HCT116 (cell line): Measurements from ENCODE around the gene UBE2D1.

Experiments
- CEBPB ChIP-seq: IDR thresholded peaks from 2 replicates; pipeline ENCODE4 v1.6.1; 2012; ENCODE audit warnings: low read depth
- EZH2 ChIP-seq: fragments of 200-600 bp; sonication (generic); IDR thresholded peaks from 2 replicates; pipeline ENCODE4 v1.6.1; 2017; ENCODE audit warnings: antibody characterized with exemption, mixed run types
- POLR2AphosphoS5 ChIP-seq: IDR thresholded peaks from 2 replicates; pipeline ENCODE4 v1.6.1; 2011; ENCODE audit warnings: mild to moderate bottlenecking, low read depth, low read length, moderate library complexity
- SP1 ChIP-seq: IDR thresholded peaks from 2 replicates; pipeline ENCODE4 v1.6.1; 2012; ENCODE audit warnings: low read depth
- YY1 ChIP-seq: IDR thresholded peaks from 2 replicates; pipeline ENCODE4 v1.6.1; 2011; ENCODE audit warnings: low read length, low read depth, moderate library complexity, mild to moderate bottlenecking; ENCODE audit not compliant: insufficient replicate concordance; ENCODE audit errors: extremely low read depth
- TF ChIP-seq, protein P1 (sequence below): IDR thresholded peaks from 2 replicates; pipeline ENCODE4 v1.6.1; 2012
- TF ChIP-seq, protein P2 (sequence below), 3 experiments: fragments of 200-600 bp in 1 of 3; sonication (generic) in 1 of 3; IDR thresholded peaks in 2 of 3; conservative IDR thresholded peaks in 1 of 3; 2 replicates each; pipeline ENCODE4 v1.5.1; 2012 to 2017; ENCODE audit warnings: low read depth in 2 of 3, low read length in 2 of 3, antibody characterized with exemption in 1 of 3, borderline replicate concordance in 1 of 3, control low read depth in 1 of 3, mild to moderate bottlenecking in 1 of 3, mixed read lengths in 1 of 3, mixed run types in 1 of 3, moderate library complexity in 1 of 3; ENCODE audit not compliant: insufficient read depth in 1 of 3

DNA sequence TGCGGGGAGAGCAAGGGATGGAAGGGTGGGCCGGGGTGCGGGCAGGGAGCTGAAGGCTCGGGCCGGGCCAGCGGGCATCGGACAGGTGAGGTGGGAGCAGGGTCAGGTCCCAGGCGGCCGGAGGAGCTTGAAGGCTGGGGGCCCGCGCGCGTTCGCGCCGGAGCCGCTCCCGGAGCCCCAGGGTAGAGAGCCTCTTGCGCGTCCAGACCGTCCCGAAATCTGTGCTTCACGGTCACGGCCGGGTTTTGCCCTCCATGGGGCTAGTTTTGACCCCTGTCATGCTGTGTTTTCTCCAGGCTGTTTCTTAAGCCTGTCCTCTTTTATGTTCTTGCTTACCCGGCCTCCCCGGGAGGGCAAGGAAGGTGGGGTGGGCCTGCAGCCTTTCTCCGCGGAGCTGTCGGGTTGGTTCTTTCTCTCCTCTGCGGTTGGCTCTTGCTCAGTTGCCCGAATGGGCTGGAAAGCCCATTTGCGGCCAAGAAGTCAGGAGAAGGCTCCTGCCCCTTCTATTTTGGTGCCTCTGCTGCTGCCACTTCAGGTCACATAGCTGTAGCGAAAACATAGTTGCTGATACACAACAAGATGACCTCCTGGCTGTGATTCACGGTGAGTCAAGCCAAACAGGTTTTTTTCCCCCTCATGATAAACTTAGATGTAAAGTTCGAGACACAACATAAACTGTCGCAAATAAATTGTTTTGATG, 650 bp downstream of the UBE2D1 start:
- TF ChIP-seq, protein P1, sequence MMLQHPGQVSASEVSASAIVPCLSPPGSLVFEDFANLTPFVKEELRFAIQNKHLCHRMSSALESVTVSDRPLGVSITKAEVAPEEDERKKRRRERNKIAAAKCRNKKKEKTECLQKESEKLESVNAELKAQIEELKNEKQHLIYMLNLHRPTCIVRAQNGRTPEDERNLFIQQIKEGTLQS: no peak
- TF ChIP-seq, protein P2, sequence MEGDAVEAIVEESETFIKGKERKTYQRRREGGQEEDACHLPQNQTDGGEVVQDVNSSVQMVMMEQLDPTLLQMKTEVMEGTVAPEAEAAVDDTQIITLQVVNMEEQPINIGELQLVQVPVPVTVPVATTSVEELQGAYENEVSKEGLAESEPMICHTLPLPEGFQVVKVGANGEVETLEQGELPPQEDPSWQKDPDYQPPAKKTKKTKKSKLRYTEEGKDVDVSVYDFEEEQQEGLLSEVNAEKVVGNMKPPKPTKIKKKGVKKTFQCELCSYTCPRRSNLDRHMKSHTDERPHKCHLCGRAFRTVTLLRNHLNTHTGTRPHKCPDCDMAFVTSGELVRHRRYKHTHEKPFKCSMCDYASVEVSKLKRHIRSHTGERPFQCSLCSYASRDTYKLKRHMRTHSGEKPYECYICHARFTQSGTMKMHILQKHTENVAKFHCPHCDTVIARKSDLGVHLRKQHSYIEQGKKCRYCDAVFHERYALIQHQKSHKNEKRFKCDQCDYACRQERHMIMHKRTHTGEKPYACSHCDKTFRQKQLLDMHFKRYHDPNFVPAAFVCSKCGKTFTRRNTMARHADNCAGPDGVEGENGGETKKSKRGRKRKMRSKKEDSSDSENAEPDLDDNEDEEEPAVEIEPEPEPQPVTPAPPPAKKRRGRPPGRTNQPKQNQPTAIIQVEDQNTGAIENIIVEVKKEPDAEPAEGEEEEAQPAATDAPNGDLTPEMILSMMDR (IDR thresholded peaks at IDR 0.05 in 2 of 3, conservative IDR thresholded peaks at IDR 0.05 in 1 of 3; ENCODE audit: borderline replicate concordance in 1 of 3, insufficient read depth in 1 of 3, low read depth in 2 of 3, low read length in 2 of 3): no peak
- TF ChIP-seq SP1: no peak
- no peak for TF ChIP-seq POLR2AphosphoS5
- no peak for TF ChIP-seq EZH2
- no peak for TF ChIP-seq YY1
- no peak for TF ChIP-seq CEBPB
